Measurements from ENCODE around the gene MPP2.
"Not testable (repeated sequence)": the region's sequence is repeated elsewhere in the genome, so short reads cannot be mapped to it uniquely, and the experiment has no call there.

The MPP2 gene

DNA sequence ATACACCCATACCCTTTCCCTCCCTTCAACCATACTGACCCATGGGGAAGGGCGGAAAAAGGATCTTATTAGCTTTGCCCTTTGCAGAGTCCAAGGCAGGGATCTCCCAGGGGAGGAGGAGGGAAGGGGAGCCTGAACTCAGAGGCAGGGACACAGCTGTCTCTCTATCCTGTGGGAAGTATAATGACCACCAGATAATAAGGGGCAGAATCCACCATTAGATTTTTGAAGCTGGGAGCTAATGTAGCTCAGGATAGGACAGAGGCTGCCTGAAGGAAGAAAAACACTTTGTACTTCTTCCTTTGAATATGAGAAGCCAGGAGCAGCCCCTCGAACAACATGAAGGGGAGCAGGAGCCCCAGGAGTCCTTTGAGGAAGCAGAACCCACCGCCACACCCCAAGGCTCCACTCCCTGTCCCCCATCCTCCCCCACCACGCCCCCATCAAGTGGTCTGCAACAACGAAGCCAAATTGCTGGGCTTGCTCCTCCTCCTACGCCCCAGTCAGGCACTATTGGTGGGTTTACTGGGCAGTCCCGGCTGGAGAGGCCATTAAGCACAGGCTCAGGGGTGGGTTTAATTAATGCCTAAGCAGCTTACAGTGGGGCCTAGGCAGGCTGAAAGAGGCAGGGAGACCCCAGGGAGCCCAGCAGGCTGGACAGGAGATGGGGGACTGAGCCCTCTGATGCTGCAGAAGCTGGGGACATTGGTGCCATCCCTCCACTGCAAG lies 5.3 kb downstream of the MPP2 start:
- DNase-seq (ENCODE audit: low read depth in 3 of 3): no peak

DNA sequence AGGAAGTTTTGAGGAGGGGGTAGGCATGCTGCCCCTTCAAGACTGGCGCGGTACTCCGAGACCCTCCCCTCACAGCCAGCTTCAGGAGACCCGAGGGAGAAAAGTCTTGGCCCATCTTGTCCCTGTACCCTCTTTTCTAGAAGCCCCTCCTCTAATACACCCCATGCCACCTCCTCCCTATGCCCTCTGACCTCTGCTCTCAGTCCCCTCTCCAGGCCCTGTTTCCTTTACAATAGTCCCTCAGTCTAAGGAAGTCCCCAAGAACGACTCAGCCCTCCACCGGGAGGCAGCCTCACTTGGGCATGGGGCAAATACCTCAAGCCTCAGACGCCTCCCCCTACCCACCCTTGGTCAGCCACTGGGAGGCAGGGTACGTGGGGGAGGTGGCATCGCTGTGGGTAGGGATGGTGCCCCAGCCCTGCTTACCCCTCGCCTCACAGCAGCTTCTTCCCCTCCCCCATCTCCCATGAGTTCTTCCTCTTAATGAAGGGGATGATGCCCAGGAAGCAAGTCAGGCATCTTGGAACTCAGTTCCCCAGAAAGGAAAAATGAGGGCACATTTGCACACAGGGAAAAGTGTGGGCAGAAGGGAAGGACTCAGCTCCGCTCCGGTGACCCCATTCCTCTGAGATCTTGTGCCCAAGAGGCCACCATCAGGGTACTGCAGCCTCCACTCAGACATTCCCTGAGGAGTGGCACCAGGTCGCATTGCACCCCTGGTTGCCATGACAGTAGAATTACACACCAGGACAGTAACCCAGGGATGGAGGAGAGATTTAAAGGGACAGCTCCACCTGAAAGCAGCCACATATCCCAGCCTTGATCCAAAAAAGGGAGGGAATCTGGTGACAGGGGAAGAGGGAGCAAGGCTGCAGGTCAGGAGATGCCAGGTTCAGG lies 6.2 kb downstream of the MPP2 start:
- no peak for DNase-seq (ENCODE audit: low read depth in 3 of 3)

DNA sequence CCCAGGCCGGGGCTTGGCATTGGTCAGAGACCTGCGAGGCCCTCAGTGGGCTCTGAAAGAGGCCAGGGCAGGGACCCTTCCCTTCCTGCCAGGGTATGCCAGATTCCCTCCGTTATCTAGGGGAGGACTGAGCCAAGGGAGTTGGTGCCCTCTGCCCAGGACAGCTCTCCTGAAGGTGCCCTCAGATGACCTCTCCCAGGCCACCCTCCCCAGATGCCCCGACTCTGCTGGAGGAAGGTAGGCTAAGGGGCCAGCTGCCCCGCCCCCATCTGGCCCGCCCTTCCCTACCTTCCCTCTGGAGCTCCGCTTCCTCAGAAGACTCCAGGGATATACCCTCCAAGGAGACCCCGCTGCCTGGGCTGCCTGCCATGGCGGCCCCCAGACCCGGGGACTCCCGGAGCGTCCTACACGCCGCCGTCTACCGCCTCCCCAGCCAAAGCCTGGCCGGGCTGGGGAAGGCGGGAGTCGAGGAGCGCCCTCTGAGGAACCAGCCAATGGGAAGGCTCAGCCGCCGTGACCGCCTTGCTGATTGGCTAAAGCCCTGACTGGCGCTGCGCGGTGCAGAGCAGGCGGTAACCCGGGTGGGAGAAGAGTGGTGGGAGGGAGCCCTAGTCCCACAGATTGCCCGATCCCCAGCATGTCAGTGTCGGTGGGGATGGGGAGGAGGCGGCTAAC lies 7.0 kb downstream of the MPP2 start:
- peak; percentile 71 to 80 (median 77) for DNase-seq (ENCODE audit: low read depth in 3 of 3)

DNA sequence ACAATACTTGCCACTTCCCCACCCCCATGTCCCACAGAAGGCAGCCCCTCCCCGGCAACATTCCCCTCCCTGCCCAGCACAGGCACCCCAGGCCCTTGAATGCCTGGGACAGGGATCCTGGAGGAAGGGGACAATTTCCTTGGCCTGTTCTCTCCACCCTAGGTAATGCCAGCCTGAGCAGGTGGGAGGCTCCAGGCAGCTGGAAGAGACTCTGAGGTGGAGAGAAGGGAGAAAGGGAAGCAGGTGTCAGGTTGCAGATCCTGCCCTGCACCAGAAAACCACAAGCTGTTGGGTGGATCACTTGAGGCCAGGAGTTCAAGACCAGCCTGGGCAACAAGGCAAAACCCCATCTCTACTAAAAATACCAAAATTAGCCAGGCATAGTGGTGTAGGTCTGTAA lies 8.9 kb downstream of the MPP2 start:
- no peak for DNase-seq (ENCODE audit: low read depth in 3 of 3)

DNA sequence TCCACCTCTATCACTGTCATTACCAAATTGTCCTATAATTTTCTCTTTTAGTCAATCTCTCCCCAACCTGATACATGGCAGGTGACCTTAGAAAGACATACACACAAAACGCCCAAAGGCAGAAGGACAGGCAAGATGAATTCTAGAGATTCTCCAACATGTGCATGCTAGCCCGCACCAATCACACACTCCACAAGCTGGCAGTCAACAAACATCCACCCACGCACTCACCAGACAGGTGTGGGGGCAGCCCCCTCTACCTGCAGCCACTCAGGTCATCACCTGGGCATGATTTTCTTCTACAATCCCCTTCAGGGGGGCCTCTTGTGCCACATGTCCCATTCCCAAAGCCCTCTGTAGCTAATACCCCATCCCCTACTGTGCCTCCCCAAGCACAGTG lies 9.5 kb downstream of the MPP2 start:
- no peak for DNase-seq (ENCODE audit: low read depth in 3 of 3)

DNA sequence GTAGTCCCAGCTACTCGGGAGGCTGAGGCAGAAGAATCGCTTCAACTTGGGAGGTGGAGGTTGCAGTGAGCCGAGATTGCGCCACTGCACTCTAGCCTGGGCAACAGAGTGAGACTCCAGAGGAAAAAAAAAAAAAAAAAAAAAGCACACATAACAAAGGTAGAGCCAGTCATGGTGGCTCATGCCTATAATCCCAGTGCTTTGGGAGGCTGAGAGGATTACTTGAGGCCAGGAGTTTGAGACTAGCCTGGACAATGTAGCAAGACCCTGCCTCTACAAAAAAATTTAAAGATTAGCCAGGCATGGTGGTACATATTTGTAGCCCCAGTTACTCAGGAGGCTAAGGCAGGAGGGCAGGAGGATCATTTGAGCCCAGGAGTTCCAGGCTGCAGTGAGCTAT lies 12.8 kb downstream of the MPP2 start:
- DNase-seq (ENCODE audit: low read depth in 3 of 3): not testable (repeated sequence)

DNA sequence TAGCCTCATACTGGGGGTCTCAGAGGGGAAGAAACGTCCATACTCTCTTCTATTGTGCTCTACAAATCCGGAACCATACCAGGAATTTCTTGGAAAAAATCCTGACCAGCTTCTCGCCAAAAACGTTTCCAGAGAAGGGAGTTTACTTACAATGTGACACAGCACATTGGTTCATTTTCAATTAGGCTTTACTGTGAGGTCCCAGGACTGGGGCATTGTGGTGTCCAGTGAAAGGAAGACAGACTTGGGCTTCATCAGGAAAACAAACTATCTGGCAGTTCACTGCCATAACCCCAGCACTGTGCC lies 14.7 kb downstream of the MPP2 start:
- no peak for DNase-seq (ENCODE audit: low read depth in 3 of 3)

DNA sequence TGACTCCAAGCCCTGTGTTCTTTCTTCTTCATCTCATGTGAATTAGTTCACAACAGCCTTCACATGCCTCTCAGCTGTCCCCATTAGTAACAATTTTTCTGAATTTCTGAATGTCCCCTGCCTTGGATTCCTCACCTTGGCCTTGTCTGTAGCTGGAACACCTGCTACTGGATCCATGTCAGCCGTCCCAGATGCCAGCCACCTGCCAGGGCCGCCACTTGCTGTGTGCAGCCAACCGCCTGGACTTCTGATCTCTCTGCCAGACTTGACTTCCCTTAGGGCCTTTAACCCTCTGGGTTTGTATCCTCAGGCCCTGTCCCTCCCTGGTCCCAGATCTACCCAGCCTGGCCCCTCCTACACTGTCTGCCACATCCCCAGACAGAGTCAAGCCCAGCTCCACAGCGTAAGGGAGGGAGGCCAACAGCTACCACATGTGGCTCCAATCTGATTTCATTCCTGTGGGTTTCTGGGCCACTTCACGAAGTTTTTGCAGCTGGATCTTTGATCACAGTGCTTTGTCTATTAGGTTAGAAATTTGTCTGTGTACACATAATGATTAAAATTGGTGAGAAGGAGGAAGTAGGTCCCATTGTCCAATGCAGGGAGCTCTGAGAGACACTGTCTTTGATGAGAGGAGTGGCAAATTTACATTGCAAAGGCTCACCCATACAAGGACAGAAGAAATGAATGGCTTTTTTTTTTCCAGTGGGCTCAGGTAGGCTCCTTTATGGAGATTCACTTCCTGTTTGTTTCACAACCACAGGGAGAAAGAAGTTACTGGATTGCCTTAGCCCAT lies 15.3 kb downstream of the MPP2 start:
- DNase-seq (ENCODE audit: low read depth in 3 of 3): no peak

DNA sequence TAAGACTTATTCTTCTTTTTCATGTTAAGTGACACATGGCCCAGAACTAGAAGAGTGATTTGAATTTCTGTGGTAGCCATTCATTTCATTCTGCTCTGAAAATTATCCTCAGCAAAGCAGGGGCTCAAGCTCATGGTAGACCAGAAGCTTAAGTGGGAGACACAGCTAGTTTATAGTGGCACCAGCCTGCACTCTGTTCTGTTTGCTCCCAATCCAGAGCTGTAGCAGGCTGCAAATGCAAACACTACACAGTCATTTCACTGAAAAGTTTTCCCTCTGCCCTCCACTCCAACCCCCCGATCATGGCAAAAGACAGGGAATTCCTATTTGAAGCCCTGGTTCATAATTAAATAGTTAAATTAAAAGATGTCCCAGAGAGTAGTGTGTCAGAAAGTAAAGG lies 17.1 kb downstream of the MPP2 start:
- DNase-seq (ENCODE audit: low read depth in 3 of 3): no peak

DNA sequence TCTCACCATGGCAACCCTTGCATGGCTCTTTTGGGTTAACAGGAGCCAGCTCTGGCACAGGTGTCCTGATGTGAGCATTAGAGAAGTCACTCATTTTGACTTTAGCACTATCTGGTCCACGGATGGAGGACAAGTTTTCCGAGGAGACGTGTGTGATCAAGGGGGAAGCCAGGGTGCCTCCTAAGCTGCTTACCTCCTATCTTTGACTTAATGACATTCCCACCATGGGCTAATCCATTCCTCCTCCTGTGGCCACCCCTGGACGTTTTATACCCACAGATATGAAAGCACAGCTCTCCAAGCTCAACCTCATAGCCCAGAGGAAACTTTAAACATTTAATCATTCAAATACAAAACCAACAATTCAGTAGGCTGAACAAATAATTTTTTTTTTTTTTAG lies 18.8 kb downstream of the MPP2 start:
- DNase-seq (ENCODE audit: low read depth in 3 of 3): no peak

DNA sequence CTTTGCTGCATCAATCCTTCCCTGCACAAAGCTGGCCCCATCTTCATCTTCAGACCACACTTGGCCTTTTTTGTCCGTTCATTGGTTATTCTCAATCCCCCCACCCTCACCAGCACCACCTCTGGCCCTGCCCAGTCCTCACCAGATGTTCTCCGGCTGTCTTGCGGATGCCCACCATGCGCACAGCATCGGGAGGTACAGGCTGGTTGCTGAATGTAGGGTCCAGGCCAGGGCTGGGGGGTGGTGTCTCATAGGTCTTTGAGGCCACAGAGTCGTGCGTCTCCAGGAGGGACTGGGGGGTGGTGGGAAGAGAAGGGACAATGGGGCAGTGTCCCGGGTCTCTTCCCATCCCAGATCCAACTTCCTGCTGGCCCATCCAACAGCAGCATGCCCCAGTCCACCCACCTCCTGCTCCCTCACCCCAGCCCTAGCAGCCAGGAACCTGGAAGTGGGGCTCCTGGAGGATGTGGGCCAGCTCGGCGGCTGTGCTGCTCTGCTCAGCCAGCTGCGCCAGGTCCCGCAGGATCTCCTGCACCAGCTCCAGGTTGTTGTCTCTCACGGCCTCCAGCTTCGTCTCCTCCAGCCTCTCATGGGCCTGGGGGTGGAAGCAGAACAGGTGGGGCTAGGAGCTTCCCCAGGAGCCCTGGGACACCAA lies 24.4 kb downstream of the MPP2 start:
- DNase-seq (ENCODE audit: low read depth in 3 of 3): no peak

DNA sequence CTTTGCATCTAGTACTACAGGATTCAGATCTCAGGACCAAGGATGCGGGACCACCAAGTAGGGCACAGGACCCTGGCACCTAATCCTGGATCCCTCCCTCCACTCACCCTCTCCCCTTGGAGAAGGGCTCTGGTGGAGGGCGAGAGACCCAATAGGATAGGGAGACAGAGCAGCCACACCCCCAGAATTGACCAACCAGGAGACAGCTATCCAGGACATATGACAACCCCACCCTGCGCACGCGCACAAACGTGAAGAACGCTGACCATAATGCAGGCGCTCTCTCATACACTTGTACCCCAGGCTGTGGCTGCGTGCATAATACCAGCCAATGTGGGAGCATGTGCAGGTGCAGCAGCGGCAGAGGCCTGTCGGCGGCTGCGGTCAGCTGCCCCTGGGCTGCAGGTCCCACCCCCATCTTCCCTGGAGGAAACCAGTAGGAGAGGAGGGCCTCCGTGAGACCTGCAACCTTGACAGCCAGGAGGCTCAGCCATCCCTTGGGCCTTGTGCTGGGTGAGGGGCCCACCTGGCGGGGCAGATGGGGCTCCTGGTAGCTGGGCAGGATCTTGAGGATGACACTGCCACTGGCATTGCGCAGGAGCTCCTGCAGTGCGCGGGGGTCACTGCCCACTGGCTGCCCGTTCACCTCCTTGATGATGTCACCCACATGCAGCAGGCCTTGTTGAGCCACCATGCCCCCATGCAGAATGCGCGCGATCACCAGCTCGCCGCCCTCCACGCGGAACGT lies 25.4 kb downstream of the MPP2 start:
- no peak for DNase-seq (ENCODE audit: low read depth in 3 of 3)

DNA sequence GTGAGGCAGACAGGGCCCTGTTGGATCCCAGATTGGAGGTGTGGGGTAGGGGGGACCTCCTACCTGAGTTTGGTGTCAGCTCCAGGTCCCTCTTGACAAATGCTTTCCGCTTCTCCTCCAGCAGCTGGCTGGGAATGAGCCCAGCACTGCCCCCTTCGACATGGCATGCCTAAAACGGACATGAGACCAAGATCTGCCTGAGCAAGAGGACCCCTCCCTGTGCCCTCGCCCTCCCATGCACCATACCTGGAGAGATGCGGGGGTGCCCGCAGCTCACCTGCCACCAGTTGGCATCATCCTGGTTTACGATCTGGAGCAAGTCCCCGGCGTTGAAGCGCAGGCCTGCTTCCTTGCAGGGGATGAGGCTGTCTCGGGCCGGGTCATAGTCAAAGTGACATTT lies 26.2 kb downstream of the MPP2 start:
- DNase-seq (ENCODE audit: low read depth in 3 of 3): no peak

DNA sequence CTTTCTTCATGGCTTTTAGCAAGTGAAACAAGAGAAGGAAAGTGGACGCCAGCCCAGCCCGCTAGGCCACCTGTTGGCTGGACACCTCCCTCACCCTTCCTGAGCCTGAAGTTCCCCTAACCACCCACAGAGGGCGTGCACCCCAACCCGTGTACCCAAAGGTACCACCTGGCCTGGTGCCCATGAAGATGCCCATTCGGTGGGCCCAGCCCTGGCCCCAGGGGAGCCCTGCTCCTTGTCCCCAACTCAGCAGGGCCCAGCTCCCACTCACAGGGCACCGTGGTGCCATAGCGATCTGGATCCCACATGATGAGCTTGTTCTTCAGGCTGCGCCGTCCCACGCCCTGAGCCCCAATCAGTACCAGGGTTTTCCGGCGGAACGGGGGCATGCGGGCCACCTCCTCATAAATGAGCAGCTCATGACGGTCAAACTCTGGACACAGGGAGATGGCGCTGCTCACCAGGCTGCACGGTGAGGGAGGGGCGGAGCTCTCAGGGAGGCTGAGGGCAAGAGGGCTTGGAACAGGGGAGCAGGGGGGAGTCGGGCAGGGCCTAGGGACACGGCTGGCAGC lies 26.8 kb downstream of the MPP2 start:
- DNase-seq (ENCODE audit: low read depth in 3 of 3): peak in 1 of 3 donors; percentile 38

DNA sequence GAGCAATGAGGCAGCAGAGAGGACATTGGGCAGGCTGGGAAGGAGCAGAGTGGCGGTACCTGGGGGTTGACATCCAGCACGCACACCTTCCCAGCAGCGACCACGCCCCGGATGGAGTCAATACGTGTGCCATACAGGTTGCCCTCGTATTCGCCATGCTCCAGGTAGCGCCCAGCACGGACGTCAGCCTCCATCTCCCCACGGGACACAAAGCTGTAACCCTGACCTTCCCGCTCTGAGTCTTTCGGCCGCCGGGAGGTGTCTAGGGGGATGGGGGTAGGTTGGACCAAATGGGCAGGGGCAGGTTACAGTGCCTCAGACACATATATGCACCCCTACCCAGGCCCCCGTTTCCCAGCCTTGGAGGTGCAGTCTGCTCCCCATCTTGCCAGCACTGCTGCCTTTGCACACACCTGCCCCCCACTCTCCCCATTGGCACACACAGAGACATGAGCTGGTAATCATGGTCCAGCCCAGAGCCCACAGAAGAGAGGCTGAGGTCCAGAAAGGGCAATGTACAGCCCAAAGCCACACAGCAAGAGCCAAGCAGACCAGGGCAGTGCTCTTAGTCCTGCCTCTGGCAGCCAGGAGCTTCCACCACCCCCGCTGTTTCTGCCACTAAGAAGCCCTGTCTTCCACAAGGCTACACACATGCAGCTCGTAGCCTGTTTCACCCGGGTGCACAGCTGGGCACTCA lies 27.5 kb downstream of the MPP2 start:
- no peak for DNase-seq (ENCODE audit: low read depth in 3 of 3)

DNA sequence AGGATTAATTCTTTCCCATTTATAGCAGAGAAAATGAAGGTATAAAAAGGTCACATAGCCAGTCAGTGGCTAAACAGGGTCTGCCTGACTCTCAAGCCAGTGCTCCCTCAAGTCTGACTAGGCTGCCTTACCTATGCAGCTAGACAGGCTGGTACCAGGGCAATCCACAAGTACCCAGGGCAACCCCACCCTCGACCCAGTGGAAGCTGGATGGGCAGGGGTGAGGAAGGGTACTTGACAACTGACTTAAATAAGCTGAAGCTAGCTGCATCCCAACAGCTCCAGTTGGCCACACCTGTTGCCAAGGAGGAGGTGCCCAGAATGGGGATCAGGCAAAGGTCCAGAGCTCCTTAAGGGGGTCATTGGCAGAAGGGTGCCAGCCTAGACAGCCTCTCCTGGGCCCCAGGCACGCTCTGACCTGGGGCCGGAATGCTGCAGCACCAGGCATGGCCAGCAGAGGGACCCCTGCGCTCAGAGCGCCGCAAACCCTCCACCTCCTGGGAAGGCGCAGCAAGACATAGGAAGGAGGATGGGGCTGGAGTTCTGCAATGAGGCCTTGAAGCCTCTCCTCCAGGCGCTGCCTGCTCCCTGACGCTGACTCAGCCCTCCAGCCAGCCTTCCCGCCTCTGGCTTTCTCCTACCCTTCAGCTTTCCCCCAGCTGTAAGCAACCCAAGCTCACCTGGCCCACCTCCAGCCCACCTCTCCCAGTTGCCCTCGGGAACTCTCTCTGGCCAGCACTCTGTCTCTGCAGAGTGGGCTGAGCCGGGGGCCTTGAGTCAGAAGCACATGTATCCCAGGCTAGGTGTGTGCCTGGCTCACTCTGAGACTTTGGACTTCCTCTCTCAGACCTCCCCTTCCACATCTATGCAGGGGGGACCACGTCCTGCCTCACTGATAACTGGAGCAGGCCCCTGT lies 28.8 kb downstream of the MPP2 start:
- peak; percentile 26 to 47 (median 43) for DNase-seq (ENCODE audit: low read depth in 3 of 3)

DNA sequence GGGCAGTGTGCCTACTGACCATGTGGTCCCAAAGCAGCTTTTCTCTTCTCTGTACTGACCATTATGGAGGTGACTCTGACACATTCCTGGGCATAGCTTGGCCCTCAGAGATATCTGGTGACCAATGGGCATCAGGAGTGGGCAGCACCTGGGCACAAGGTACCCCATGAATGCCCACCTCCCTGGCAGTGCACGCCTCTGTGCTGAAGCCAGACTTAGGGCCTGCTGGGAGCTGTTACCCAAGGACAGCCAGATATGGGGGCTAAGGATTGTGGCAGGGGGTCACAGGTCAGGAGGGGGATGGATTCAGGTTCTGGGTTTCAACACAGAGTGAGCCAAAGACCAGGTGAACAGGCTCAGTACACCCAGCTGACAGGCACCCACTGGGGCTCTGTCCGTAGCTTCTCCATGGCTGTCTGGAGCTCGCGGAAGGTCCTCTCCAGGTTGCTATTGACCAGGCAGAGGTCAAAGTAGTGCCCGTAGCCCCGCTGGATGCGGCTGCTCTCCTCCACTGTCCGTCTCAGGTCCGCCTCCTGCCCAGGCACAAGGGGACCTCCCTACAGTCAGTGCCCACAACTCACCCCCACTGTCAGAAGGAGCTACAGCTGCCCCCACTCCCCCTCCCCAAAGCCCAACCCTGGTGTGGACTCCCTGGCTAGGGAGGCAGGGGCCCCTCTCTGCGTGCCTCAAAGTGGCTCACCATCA lies 29.7 kb downstream of the MPP2 start:
- no peak for DNase-seq (ENCODE audit: low read depth in 3 of 3)

DNA sequence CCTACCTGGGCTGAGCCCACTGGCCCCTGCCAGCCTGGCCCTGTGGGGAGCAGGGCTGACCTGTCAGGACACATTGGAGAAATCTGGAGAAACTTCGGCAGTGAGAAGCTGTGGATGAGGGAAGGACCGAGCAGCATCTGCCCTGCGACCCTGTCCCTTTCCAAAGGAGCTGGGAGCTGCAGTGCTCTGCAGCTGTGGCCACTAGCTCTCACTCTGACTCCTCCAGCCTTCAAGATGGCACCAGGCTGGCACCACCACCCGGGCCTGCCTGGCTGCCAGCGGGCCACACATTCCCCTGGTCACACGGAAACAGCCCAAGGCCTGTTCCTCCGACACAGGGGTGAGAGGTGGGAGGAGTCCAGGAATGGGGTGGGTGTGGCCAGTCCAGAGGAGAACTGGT lies 30.3 kb downstream of the MPP2 start:
- no peak for DNase-seq (ENCODE audit: low read depth in 3 of 3)

All from stimulated activated CD4-positive, alpha-beta T cell treated with anti-CD3 and anti-CD28 coated beads, TNF-alpha, amount 100 ng/mL, for 48 hours (primary cell).